Sigmoid colon (tissue), 4 donors: Measurements from ENCODE around the gene SLC44A4.
A peak's percentile ranks its signal among the peaks of the same experiment; 100 is the strongest.

ENCODE experiments used
- POLR2A ChIP-seq, 2 donors: fragments of 450-650 bp; IDR thresholded peaks; one replicate each; pipeline ENCODE4 v1.6.1; 2016; ENCODE audit warnings: antibody characterized with exemption in 2 of 2, mild to moderate bottlenecking in 2 of 2, moderate library complexity in 2 of 2
- POLR2AphosphoS5 ChIP-seq, 4 donors: sonication (generic); formaldehyde crosslinking; IDR thresholded peaks; one replicate each; pipeline ENCODE4 v1.6.1; 2017; ENCODE audit warnings: antibody characterized with exemption in 4 of 4

GRCh38 chr6:31821301-31822035, 57.3 kb downstream of the SLC44A4 start:
- peak in 2 of 4 donors; percentile 5 to 21 for TF ChIP-seq POLR2AphosphoS5 (IDR thresholded peaks at IDR 0.05)
- TF ChIP-seq POLR2A (IDR thresholded peaks at IDR 0.05), result peak; percentile 2 to 24
